Ovary (tissue), 3 donors: Measurements from ENCODE around the gene DGUOK.

Source experiments
- EP300 ChIP-seq: sonication (generic); formaldehyde crosslinking; IDR thresholded peaks from one replicate; pipeline ENCODE4 v1.6.1; 2017; ENCODE audit warnings: antibody characterized with exemption
- POLR2A ChIP-seq: fragments of 450-650 bp; IDR thresholded peaks from one replicate; pipeline ENCODE4 v1.6.1; 2017; ENCODE audit warnings: antibody characterized with exemption, mild to moderate bottlenecking, moderate library complexity
- TF ChIP-seq, protein P1 (sequence below), 3 donors: fragments of 450-650 bp in 2 of 3; fragments of 200-600 bp in 1 of 3; IDR thresholded peaks; one replicate each; pipeline versions ENCODE4 v1.5.1 to v1.8.0; 2016 to 2022; ENCODE audit warnings: antibody characterized with exemption in 3 of 3, mild to moderate bottlenecking in 1 of 3
- donor health status: DM: no; HTN: no; CAD: no.

DNA sequence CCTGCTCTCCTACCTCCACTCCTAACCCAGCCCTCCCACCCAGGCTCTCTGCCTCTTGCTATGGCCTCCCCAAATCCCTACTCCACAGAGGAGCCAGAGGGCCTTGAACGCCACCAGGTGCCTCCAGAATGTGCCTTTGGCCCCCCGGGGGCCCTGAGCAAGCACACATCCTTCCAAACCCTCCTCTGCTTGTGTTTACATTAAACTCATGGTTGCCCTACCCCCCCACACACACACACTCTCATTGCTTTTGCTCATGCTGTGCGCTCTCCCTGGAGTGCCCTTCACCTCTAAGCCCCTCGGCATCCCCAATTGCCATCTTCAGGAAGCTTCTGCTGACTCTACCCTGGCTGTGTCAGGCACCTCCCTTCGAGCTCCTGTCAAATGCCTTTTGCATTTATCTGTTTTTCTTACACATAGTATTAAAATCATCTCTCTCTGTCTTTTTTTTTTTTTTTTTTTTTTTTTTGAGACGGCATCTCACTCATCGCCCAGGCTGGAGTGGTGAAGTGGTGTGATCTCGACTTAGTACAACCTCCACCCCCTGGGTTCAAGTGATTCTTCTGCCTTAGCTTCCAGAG, 41.8 kb downstream of the DGUOK start:
- no peak for TF ChIP-seq POLR2A
- TF ChIP-seq, protein P1, sequence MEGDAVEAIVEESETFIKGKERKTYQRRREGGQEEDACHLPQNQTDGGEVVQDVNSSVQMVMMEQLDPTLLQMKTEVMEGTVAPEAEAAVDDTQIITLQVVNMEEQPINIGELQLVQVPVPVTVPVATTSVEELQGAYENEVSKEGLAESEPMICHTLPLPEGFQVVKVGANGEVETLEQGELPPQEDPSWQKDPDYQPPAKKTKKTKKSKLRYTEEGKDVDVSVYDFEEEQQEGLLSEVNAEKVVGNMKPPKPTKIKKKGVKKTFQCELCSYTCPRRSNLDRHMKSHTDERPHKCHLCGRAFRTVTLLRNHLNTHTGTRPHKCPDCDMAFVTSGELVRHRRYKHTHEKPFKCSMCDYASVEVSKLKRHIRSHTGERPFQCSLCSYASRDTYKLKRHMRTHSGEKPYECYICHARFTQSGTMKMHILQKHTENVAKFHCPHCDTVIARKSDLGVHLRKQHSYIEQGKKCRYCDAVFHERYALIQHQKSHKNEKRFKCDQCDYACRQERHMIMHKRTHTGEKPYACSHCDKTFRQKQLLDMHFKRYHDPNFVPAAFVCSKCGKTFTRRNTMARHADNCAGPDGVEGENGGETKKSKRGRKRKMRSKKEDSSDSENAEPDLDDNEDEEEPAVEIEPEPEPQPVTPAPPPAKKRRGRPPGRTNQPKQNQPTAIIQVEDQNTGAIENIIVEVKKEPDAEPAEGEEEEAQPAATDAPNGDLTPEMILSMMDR (IDR thresholded peaks at IDR 0.05): no peak
- TF ChIP-seq EP300: no peak
